ENCODE measurements around the gene ABCA7.

- no peak for TF ChIP-seq CTCF (IDR thresholded peaks at IDR 0.05 in 4 of 5, conservative IDR thresholded peaks at IDR 0.05 in 1 of 5)
- peak in 1 of 2 donors; percentile 61 for TF ChIP-seq POLR2A (IDR thresholded peaks at IDR 0.05)
These were observed 62.7 kb downstream of the ABCA7 start for GRCh38 chr19:1102407-1103131.
